Measurements from ENCODE around the gene CTDSP2.
"Not testable (repeated sequence)": the region's sequence is repeated elsewhere in the genome, so short reads cannot be mapped to it uniquely, and the experiment has no call there.

CTDSP2 gene

DNA sequence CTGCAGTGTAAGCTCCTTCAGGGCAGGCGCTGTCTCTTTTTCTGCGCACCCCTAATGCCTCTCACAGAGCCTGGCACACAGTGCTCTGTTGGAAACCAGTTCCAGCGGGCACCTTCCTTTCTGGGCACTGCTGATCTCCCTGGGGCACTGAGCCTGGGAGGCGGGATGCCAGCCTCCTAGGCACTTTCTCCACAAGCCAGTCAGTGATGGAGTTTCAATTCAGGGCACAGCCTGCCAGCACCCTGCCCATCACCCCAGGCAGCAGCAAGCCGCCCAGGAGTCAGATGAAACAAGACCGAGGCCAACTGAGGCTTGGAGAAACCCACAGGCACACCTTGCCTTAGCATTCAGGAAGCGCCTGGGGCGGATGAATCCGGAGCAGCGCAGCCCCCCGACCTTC is 5.7 kb upstream of the CTDSP2 start:
- no peak for DNase-seq

- DNase-seq = no peak
These were observed 5.0 kb upstream of the CTDSP2 start for GRCh38 chr12:57851552-57851951.

DNA sequence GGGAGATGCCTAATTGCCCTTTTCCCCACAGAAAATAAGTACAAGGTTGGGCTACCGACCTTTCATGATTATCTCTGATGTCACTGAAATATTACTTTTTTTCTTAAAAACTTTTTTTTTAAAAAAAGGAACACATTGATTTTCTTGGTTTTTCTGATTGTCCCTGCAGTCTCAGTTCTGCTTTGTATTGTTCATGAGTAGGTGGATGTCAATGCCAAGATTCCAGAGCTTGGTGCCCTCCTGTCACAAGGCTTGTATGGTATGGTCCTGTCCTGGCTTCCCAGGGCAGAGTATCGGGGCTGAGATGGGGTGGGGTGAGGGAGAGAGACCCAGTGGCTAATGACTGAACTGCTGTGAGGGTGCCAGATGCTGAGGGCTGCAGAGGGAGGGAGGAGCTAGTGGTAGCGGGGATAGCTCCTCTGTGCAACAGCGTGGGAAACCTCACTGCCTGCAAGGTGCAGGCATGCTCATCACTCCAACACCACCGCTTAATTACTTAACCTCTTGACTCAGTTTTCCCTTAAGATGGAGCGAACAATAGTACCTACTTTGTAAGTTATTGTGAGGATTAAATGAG is 4.4 kb upstream of the CTDSP2 start:
- no peak for DNase-seq

DNA sequence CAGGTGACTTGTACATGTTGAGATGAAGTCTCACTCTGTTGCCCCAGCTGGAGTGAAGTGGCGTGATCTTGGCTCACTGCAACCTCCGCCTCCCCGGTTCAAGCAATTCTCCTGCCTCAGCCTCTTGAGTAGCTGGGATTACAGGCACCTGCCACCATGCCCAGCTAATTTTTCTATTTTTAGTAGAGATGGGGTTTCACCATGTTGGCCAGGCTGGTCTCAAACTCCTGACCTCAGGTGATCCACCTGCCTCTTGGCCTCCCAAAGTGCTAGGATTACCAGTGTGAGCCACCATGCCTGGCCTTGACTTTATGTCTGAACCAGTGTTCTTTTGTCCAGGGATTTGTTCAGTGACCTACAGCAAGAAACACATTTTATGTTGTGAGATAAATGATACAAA is 2.9 kb upstream of the CTDSP2 start:
- not testable (repeated sequence) for DNase-seq

DNA sequence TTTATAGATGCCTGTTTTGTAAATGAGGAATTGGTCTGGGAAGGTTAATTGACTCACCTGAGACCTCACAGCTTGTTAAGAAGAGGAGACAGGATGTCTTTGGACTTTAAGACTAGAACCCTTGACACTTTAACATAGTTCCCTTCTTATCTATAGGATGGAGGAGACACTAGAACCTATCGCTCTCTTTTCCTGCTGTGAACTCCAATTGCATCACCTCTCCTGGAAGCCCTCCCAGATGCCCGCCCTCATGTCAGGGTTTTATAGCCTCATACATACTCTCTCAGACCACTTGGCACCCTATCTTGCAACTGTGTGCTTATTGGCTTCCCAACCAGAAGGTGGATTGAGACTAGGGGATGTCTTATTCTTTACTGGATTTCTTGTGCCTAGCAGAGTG is 2.5 kb upstream of the CTDSP2 start:
- no peak for DNase-seq

DNA sequence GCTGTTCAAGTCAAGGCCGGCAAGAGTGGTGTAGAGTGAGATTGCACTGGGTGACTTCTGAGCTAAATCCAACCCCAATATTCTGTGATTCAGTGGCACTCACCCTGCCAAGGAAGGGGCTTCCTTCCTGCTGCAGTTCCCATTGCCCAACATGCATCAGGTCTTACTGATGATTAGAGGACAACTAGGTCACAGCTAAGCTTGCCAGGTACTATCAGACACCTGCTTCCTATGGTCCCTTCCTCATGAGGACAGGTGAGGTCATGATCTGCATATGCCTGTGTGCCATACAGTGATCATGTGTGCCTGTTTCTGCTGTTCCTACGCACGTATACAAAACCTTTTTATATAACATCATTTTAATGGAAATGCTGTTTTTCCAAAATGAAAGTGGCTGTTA is 1.7 kb upstream of the CTDSP2 start:
- DNase-seq = no peak

DNA sequence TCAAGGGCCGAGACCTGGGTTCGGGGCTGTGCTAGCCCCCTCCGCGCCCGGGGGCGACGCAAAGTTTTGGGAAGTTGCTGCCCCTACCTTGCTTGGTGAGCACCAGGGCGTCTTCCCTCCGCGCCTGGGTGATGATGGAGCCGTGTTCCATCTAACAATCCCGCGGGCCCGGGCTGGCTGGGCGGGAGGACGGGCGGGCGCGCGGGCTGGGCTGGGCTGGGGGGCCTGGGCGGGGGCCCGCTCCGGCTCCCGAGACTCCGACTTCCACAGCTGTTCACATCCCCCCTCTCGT is 298 bp downstream of the CTDSP2 start:
- no peak for DNase-seq

- no peak for DNase-seq
These were observed 848 bp downstream of the CTDSP2 start for GRCh38 chr12:57845478-57846284.

DNA sequence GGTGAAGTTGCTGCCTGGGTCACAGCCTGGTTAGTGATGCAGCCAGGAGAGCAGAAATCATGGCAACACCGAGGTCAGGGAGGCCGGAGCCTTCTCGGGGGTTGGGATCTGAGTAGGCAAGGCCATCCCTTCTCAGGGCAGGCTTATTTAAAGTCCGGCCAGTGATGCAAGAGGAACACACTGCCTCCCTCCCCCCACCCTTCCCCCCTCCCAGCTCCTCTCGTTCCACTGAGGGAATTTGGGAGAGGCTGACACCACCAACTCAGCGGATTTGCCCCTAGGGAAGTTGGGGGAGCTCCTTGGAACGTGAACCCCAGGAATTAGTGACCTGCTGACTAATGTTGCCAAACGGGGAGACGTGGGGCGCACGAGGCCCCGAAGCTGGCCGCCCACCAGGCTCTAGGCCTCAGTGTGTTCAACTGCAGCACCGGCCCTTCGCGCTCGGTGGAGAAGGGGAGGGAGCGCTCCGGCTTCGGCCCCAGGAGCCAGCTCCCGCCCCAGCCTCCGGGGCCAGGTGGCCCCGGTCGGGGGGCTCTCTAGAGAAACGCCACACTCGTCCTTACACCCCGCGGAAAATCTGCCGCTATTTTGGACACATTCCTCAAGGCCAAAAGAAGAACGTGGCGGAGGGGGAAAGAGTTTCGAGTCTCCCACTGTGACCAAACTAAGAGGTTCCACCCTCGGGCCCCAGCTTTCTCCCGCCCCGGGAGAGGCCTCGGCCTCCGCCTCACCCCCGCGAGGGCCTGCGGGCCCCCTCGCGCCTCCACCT is 1.6 kb downstream of the CTDSP2 start:
- no peak for DNase-seq

GRCh38 chr12:57842342-57843294 is 3.9 kb downstream of the CTDSP2 start:
- DNase-seq = no peak

DNA sequence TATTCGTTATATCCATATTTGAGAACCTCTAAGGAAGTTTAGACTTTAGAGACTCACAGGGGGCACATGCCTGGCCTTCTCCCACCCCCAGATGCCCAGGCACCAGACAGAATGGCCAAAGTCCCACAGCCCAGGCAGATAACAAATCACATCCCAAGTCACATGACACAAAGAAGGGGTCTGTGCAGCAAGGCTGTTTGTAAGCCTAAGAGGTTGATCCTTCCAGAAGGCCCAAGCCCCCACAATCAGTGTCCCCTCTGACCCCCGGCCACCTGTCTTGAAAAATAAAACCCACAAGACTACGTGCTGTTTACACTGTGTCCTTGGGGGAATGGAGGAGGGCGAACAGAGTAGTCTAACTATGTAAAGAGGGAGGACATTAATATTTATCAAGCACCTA is 5.1 kb downstream of the CTDSP2 start:
- DNase-seq = no peak

DNA sequence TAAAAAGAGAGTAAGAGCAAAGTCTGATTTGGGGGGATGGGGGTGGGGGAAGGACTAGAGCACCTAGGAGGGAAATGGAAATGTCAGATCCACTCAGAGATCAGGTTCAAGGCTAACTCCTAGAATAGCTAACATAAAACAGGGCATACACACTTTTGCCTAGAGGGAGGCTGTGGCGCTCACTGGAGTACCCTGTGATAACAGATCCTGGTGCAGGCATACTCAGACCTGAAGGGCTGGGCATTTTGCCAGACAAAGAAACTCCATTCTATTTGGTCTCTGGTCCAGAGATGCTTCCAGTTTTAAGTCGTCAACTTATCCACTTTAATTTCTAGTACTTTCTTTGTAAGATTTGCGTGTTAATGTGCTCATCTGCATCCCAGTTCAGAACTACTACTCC is 5.8 kb downstream of the CTDSP2 start:
- DNase-seq = no peak

- no peak for DNase-seq
These were observed 6.5 kb downstream of the CTDSP2 start for GRCh38 chr12:57839996-57840395.

- DNase-seq = no peak
These were observed 7.8 kb downstream of the CTDSP2 start for GRCh38 chr12:57838594-57839302.

DNA sequence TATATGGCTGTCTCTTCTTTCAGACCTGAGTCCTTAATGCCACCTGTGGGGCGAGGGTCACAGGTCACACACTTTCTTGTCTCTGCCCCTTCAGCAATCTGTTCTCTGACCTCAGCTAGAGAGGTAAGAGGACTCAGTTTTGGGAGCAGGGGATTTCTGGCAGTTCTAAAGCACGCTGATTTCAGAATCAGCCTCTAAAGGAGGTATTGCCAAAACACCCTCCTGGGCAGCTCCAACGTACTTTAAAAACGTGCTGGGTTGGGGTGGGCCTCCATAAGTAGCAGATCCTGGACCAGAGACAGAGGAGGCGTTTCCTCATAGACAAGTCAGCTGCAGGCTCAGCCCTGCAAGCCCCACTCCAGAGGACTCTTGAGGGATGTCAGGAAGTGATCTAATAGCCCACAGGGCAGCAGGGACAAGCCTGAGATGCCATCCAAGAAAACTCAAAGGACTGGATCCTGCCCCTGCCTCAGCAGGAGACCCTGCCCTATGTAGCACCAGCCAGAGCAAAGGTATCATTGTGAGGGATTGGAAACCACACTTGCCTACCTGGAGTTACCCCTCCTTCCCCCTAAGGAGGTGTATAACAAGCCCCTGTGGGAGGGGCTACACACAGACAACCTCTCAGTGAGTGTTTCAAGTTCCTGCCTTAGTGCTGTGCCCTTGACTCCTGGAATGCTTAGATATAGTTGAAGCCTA is 8.5 kb downstream of the CTDSP2 start:
- no peak for DNase-seq

DNA sequence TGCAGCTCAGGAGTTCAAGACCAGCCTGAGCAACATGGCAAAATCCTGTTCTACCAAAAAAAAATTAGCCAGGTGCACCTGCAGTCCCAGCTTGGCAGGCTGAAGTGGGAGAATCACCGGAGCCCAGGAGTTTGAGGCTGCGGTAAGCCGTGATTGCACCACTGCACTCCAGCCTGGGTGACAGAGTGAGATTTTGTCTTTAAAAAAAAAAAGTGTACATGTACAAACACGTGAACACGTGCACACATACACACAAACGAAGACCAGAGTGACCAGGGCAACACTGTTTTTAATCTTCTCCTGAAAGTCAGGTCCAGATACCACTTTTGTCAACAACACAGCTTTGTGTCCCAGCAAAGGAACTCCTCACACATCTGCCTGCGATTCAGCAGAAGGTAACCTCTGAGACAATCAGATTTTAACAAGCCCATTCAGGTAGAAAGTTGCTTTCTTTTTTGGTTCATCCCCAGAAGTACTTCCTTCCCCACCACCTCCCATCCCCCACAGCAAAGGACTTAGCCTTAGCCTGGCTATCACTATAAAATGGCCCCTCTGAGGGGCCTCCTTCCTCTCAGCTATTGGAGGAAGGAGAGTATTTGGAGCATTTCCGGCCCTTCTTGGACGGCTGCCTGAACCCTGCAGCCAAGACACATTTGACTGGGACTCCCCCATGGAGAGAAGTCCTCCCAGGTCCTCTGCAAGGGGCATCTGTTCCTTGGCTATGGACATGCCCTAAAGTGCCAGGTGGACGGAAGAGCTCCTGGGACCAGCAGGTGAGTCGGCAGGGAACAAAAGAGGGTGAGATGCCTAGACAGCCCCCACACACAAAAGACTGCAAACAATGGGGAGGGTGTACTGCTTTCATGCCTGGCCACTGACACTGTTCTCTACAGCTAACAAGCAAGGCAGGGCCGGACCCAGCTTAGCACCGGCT is 9.8 kb downstream of the CTDSP2 start:
- no peak for DNase-seq

GRCh38 chr12:57835366-57836288 is 10.9 kb downstream of the CTDSP2 start:
- DNase-seq = no peak

DNA sequence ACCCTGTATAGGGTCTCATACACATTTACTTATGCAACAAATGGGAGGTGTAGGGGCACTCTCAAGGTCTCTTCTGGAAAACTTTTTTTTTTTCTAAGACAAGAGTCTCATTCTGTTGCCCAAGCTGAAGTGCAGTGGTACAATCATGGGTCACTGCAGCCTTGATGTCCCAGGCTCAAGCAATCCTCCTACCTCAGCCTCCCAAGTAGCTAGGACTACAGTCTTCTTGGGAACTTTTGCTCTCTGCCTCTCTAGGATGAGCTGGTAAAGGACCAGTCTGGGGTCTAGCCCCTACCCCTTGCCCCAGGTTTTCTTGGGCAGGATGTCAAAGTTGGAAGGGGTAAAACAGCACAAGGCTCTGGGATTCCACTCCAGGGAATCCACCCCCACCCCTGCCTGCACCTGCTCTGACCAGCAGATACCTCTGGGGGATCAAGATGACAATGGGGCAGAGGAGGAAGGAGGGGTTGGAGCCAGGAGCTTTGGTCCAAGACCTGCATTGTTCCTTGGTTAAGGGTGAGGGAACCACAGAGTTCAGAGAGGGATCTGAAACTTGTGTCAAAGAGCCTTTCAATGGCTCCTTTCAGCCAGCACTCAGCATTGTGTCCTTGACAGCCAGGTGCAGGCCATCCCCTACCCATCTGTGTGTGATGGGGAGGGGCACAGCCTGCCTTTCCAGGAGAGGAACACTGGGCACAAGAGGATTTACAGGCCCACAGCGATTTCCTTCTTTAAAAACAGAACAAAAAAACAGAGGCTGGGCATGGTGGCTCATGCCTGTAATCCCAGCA is 12.2 kb downstream of the CTDSP2 start:
- no peak for DNase-seq

- no peak for DNase-seq
These were observed 12.9 kb downstream of the CTDSP2 start for GRCh38 chr12:57833672-57834071.

Measured in SIG-M5 (cell line).